Stimulated activated CD8-positive, alpha-beta memory T cell treated with anti-CD3 and anti-CD28 coated beads, Interleukin-7, amount 100 ng/mL, for 1 hour (primary cell): ENCODE data around the gene SOX6.
"Not testable (repeated sequence)": the region's sequence is repeated elsewhere in the genome, so short reads cannot be mapped to it uniquely, and the experiment has no call there.

ENCODE experiments used
- DNase-seq, 2 donors: peaks; one replicate each; pipeline ENCODE4 v3.0.0-alpha.2; 2020; ENCODE audit warnings: low read depth in 2 of 2

SOX6 gene

DNA sequence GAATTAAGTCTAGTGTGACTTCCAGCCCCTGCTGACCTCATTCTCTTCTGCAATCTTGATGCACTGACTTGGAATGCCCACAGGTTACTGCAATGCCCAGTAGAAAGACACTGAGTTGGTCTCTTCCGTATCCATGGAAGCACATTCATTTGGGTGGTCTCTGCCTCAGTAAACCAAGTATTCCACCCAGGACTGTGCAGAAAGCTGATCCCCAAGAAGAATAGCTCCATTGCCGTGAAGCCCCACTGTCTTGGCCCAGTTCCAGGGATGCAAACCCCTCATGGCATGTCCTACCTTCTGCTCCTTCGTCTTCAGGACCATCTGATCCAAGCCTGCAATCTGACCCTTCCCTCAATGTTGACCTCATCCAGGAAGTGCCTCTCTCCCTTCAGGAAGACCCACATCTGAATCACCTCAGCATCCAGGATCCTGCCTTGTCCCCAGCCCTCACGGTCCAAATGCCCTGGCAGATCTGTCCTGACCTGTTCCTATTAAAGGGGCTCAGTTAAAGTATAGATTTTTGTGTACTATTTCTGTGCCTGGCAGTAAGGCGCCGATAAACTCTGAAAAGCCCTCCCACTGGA lies 425.8 kb downstream of the SOX6 start:
- DNase-seq, result no peak

DNA sequence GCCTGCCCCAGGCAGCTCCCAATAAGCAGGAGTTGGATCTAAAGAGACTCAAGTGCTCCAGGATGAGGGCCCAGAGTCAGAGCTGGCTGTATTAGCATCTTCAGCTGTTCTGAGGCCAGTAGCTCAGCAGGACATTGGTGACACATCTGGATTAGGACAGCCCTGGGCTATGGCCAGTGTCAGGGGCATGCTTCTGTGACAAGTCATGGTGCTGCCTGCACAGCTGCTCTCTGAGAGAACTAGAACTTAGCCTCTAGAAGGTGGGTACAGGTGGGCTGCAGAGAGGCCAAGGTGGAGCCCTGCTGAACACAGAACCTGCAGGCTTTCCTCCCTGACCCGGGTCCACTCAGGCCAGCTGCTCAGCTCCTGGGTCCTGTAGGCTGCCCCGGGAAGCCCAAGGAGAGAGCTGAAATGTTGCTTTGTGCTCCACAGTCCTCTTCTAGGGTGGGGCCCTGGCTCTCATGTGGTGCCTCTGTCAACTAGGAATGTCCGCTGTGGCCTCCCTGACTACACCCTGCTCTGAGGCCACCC lies 426.9 kb downstream of the SOX6 start:
- no peak for DNase-seq

- no peak for DNase-seq
Measured at GRCh38 chr11:15927864-15928217, 428.5 kb downstream of the SOX6 start.

DNA sequence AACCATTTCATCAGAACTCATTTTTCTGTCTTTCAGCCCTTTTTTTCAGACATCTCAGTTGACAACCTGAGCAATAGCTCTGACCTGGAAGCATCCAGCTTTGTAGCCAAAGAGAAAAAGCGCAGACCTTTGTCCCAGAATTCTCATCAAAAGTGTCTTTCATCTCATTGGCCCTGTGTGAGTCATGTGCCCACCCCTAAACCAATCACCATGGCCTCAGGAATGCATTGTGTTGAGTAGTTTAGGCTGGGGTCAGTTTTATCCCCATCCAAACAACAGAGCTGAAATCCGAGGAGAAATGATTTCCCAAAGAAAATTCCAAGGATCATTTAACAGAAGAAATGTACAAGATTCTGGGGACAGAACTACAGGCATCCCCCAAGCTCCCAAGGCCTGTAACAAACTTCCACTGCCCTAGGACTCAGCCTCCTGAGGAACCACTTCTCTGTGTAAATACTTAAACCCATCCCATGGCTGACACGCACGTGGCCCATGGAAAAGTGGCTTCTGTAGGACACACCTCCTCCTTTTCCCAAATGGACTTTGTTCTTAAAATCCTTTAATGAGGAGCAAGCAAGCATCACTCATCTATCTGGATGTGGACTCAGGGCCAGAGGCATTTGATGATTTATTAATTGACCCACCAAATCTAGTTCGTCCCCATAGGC lies 429.0 kb downstream of the SOX6 start:
- no peak for DNase-seq

GRCh38 chr11:15926071-15926470 lies 430.3 kb downstream of the SOX6 start:
- no peak for DNase-seq

GRCh38 chr11:15923183-15923582 lies 433.2 kb downstream of the SOX6 start:
- no peak for DNase-seq

DNA sequence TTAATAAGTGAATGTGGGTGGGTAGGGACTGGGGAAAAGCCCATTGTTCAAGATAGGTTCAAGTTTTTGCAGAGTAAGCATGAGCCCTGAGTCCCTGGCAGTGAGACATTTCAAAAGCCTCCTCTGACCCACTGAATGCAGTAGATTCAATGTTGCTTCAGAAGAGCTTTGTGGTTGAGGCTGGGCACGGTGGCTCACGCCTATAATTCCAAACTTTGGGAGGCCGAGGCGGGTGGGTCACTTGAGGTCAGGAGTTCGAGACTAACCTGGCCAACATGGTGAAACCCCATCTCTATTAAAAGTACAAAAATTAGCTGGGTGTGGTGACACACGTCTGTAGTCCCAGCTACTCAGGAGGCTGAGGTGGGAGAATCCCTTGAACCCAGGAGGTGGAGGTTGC lies 433.6 kb downstream of the SOX6 start:
- DNase-seq, result not testable (repeated sequence)

GRCh38 chr11:15920856-15921629 lies 435.3 kb downstream of the SOX6 start:
- DNase-seq, result no peak

- DNase-seq, result no peak
Measured at GRCh38 chr11:15918674-15919073, 437.7 kb downstream of the SOX6 start.

DNA sequence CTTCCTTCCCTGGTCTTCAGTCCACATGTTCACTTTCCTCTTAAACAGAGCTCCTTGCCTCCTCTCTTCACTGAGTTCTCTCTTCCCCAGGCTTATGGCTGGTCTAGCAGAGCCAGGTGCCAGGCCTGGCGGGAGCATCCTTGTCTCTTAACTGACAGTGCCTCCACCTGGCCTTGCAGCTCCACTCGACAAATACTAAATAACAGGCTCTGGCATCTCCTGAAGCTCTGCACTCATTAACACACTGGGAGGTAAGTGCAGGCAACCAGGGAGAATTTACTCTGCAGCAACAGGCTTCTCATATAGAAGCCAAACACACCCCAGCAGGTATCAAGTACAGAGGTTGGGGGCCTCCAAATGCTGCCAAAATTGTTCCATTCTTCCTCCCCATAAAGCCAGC lies 438.1 kb downstream of the SOX6 start:
- no peak for DNase-seq
